Measurements from ENCODE around the gene CD79A.
"Not testable (repeated sequence)": the region's sequence is repeated elsewhere in the genome, so short reads cannot be mapped to it uniquely, and the experiment has no call there.

CD79A gene

DNA sequence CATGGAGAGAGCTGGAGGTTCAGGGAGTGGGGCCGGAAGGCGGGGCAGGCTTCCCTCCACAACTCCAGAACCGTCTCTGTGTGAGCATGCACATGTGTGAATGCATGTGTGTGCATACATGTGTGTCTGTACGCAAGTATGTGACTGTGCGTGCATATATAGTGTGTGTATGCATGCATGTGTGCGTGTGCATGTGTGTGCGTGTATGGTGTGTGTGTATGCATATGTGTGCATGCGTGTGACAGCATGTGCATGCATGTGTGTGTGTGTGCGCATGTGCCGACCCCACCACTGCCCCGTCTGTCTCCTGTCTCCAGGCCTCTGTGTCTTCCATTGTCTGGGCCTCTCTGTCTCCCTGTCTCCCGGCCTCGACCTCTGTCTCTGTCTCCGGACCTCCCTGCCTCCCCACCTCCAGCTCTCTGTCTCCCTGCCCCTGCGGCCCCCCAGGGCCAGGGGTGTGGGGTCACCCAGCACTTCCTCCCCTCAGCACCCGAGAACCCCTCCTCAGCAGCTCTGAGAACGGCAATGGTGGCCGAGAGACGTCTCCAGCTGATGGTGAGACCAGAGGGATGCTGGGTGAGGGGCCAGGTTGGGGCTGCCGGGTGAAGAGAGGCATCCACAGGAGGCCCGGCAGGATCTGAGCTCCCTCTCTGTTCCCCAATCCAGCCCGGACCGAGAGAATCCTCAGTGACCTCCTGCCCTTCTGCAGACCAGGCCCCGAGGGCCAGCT lies 28.4 kb downstream of the CD79A start:
- DNase-seq (ENCODE audit: low read depth in 3 of 3) = no peak

DNA sequence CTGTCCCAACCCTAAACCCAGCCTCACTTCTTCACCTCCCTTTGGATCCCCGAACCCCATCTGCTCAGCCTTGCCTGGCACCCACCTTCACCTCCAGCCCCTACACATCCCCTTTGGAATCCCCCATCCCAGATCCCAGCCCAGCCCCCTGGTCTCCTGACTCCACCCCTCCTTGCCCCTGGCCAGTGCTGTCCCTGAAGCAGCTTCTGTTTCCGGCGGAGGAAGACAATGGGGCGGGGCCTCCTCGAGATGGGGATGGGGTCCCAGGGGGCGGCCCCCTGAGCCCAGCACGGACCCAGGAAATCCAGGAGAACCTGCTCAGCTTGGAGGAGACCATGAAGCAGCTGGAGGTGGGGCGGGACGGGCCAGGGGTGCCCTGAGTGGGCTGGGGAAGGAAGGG lies 29.2 kb downstream of the CD79A start:
- DNase-seq (ENCODE audit: low read depth in 3 of 3) = no peak

DNA sequence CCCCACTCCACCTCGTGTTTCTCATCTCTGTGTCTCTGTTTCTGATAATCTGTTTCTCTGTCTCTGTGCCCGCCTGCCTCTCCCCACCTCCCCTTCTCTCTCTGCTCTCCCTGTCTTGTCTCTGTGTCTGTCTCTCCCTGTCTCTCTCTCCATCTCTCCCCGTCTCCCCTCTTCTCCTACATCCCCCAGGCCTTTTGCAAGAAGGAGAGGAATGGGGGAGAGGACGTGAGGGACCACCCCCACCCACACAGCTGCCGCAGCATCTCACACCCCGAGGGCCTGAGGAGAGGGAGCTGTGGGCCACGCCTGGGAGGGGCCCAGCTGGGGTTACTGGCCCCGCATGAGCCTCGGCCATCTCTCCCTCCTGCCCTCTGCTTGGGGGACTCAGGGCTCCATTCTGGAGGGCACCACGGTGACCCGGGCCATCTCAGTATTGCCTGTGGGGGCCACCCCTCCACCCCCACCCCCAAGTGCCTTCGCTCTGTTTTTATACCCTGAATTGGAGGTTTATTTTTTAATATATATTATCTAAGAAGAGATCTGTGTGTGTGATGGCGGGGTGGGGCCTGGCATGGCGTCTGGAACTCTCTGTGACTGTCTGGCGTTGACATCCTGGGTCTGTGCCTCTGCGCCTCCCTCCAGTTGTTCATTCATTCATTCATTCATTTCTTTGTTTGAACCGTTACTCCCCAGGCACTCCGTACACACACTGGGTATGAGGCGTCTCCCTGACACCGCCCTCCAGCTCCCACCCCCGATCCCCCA lies 30.0 kb downstream of the CD79A start:
- DNase-seq (ENCODE audit: low read depth in 3 of 3) = no peak

DNA sequence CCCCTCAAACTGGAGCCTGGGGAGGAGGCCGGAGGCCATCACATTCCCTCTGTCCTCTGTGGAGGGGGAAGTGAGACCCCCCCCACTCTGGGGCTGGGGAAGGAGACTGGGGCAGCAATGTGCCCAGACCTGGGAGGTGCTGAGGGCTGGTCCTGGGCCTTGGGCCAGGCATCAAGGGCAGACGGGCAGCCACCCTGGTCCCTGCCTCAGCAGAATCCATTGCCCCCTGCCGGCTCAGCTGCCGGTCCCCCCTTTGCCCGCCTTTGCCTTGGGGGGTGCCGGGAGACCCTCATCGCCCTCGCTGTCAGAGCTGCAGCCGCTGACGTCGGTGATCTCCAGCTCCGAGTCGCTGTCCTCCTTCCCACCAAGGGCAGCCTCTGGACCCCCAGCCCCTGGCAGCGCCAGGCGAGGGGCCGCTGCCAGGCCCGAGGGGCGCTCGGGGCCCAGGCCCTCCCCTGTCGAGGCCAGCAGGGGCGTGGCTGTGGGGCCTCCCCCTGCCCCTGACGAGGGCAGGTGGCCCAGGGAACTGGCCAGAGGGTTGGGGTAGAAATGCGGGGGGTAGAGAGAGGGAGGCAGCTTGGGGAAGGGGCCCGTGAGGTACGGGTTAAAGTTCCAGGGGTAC lies 31.0 kb downstream of the CD79A start:
- DNase-seq (ENCODE audit: low read depth in 3 of 3) = no peak

DNA sequence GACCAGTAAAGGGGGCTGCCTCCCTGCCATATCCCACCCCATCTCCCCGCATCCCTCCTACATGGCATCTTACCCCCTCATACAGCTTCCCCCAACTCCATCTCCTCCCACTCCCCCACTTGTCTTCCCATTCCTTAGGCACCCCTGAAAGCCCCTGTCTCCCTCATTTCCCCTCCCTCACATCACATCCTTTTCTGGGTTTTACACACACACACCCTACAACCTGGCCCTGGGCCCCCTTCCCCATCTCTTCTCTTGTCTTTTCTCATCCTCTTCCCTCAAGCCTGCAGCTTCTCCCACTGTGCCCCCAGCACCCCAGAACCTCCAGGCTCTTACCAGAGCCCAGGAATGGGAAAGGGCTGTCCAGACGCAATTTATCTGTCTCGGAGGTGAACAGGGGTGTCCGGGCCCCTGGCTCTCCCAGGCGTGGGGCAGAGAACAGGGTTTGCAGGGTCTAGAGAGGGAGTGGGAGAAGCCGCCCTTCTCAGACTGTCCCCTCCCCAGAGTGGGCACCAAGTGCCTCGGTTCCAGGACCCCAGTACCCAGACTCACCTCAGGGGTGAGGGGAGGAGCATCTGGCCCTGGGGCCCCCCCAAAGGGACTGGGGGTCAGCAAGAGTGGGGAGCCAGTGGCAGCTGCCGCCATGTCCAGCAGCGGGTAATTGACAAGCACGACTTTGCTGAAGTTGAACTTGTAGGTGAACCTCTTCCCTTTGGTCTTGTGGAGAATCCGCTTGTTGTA lies 31.8 kb downstream of the CD79A start:
- DNase-seq (ENCODE audit: low read depth in 3 of 3) = no peak

DNA sequence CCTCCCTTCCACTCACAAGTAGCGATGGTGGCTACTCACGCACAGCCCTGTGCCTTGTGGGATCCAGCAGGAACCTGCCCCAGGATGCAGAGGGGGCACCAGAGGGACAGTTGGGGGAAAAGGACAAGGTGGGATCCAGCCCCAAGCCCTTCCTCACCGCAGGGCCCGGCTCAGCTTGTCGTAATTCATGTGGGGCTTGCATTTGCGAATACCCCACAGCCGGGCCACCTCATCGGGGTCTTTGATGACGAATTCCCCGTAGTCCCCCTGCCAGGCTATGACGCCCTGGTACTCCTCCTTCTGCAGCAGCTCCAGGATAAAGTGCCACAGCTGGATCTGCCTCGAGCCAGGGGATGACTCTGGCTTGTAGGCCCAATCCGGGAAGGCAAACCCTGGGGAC lies 32.6 kb downstream of the CD79A start:
- DNase-seq (ENCODE audit: low read depth in 3 of 3) = no peak

DNA sequence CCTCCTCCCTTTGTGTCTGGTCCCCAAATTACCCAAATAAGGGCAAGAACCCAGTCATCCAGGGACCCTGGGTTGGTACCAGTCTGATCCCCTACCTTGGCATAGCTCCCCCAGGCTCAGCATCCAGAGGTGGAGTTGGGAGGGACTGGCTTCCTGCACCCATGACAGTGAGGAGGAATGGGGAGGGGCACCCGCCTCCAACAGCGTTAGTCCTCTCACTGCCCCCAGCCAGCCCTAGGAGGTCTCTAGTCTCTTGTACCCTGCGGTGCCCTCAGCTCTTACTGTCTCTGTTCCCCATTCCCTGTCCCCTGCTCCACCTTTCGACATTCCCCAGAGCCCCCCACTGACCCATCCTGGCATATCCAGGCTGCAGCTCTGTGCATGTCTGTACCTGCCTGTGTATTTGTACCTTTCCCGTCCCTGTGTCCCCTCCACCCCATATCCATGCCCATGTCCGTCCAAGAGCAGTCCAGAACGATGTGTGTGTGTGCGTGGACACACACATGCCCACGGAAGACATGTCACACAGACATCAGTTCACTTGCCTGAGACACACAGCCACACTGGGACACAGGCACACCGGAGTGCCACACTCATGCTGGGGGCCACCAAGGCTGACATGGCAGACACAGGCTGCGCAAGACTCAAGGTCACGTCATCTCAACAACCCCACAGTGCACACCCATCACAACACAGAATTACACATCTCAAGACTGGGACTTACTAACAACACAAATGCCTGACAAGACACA lies 33.3 kb downstream of the CD79A start:
- no peak for DNase-seq (ENCODE audit: low read depth in 3 of 3)

DNA sequence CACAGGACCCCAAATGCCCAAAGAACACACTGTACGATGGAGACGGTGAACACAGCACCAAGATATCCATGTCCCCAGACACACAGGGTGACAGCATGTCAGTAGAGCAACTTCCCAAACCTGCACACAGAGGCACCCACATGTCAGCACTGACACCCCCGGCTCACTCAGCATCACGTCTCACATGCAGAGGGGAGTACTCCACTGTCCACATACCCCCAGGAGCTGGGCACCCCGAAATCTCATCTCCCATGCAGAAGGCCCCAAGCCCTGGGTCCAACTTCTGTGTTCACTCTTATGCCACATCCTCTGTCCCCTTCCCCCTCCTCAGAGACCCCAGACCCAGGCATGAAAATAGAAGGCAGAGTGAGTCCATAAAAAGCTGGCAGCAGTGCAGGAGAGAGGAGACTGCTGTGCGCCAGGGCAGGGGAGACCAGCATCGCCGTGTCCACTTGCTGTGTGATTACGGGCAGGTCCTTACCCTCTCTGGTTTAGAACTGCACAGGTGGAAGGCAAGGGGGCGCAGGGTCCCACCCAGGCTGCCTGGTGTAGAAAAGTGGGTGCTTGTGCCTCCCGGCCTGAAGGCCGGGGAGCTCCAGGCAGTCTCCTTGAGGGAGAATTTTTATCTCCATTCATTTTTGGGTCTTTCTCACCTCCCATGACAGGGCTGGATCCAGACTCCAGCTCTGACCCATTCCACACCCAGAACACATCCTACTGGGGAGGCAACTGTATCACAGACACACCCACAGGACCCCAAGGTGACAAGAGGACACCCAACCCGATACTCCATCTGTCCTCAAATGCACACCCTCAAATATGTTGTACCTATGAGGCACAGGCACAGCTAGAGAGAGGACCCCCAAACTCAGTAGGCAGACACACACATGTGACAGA lies 34.2 kb downstream of the CD79A start:
- no peak for DNase-seq (ENCODE audit: low read depth in 3 of 3)

DNA sequence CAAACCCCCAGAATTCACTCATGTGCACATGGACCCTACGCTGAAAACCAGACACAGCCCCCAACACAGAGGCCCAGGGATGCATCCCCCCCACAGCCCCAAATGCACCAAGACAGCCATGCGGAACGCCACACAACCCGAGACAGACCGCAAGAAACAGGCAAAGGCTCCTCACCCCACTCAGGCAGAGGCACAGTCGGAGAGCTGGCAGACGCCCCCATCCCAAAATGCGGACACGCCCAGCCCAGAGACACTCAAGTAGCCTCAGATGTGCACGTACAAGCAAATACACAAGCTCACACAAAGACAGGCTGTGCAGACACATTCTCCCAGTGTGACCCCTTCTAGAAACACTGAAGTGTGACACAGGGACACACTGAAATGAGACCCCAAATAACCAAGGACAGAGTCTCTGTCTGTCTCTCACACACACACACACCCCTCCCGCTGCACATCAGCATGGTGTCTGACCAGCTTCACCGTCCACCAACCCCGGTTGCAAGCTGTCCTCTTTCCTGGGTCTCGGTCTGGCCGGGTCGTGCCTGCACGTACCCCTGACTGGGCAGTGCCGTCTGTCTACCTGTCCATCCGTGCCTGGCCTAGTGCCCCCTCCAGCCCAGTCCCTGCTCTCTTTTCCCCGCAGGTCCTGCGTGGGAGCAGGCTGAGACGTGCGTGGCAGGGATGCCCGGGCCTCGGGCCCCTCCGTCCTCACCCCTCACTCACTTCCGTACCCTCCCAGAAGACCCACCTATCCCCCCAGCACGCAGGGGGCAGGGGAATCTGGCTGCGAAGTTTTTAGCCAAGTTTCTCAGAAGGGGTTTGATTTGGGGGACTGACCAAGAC lies 35.0 kb downstream of the CD79A start:
- no peak for DNase-seq (ENCODE audit: low read depth in 3 of 3)

DNA sequence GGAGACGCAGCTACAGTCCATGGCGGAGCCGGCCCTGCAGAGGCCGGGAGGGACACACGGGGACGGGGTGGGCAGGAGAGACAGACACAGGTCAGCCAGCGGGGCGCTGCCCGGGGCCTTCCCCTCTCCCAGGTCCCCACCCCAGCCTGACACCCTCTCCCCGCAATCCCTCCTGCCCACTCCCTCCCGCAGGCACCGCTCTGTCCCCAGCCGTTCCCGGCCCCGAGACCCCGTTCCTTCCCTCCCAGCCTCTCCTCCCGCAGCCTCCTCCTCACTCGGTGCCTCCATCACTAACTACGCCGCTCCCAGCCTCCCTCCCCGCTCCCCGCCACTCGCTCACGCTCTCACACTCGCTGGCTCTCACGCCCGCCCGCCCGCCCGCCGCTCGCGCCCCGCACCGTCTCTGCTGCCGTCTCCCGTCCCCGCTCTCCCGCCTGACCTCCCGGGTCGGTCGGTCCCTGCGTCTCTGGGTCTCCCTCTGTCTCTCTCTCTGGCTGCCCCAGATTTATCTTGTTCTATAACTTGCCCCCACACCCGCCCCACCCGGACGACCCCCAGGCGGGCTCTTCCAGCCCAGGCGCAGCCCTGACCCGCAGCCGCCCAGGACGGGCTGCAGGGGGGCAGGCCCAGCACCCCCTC lies 35.9 kb downstream of the CD79A start:
- no peak for DNase-seq (ENCODE audit: low read depth in 3 of 3)

DNA sequence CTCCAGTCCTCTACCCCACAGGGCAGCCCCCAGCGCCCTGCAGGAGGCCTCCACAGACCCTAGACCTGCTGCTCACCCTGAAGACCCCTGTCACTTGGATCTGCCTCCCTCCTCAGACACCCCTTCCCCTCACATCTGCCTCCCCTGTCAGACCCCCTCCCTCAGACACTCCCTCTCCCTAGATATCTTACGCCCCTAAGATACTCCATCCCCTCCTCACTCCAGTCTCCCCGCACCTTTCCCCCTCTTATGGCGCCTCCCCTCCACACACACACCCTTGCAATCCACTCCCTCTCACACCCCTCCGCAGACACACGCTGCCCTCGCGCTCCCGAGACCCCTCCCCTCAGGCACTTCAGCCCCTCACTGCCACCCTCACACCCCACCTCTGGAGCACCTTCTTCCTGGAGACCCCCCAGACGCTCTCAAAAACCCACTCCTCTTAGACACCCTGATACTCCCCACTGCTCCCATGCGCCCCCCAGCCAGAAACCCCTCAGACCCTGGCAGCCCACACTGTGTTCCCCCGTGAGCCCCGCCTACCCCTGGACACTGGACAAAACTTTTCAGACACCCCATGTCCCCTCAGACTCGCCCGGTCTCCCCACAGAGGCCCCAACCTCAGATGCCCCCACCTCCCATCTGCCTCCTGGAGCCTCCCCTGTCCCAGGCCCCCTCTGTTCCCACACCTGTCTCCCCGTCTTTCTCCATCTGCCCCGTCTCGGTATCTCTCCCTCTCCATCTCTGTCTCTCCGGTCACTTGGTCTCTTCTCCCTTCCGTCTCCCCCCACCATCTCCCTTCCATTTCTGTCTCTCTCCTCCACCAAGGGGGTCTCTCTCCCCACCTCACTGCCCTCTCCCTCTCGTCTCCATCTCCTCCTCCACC lies 36.7 kb downstream of the CD79A start:
- DNase-seq (ENCODE audit: low read depth in 3 of 3) = no peak

DNA sequence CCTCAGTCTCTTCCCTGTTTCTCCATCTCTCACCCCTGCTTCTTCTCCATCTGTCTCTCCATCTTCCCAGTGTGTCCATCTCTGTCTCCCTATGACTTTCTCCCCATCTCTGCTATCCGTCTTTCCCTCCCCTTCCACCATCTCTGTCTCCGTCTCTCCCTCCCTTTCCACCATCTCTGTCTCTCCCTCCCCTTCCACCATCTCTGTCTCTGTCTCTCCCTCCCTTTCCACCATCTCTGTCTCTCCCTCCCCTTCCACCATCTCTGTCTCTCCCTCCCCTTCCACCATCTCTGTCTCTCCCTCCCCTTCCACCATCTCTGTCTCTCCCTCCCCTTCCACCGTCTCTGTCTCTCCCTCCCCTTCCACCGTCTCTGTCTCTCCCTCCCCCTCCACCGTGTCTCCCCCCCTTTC lies 37.4 kb downstream of the CD79A start:
- not testable (repeated sequence) for DNase-seq (ENCODE audit: low read depth in 3 of 3)

DNA sequence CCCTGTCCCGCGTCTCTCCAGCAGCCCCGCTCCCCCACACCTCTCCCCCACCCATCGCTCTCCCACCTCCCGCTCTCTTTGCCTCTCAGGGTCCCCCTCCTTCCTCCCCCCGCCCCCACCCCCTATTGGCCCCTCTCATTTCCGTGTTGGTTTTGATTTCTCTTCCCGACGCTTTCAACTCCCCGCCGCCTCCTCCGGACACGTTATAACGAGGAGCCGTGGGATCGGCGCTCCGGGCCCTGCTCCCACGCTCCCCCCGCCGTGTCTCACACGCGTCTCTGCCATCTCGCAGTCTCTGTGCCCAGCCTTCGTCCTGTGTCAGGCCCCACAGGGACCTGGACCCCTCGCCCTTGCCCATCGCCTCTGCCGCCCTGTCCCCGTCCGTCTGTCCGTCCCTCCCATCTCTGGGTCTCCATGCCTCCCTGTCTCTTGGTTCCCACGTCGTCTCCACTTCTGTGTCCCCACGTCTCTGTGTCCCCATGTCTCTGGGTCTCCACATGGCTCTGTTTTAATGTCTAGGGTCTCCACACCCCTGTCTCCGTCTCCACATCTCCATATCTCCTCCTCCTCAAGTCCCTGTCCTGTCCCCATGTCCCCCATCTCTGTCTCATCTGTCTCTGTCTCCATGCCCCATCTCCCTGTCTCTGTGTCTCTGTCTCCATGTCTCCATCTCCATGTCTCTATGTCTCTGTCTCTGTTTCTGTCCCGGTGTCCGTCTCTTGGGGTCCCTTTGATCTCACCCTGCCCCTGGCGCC lies 38.1 kb downstream of the CD79A start:
- no peak for DNase-seq (ENCODE audit: low read depth in 3 of 3)

DNA sequence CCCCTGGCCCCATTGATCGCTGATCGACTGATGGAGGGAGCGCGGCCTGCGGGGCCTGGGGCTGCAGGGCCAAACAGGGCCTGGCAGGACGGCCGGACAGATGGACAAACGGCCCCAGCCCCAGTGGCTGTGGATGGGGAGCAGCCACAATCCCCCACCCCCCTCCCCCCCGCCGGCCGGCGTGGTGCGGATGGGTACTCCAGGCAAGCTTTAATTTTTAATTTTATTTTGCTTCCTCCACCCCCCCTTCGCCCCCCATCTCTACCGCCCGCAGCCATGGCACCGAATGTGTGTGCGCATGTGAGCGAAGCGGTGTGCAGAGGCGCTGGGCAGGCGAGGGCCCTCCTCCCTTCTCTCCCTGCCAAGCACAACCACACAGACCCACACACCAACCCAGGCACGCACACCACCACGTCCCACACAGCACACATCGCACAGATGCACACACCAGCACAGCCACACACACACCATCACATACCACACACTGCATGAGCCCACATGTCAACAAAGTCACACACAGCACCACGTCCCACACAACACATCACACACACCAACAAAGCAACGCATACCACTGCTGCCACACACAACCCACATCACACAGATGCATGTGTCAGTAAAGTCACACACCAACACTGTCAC lies 38.8 kb downstream of the CD79A start:
- no peak for DNase-seq (ENCODE audit: low read depth in 3 of 3)

DNA sequence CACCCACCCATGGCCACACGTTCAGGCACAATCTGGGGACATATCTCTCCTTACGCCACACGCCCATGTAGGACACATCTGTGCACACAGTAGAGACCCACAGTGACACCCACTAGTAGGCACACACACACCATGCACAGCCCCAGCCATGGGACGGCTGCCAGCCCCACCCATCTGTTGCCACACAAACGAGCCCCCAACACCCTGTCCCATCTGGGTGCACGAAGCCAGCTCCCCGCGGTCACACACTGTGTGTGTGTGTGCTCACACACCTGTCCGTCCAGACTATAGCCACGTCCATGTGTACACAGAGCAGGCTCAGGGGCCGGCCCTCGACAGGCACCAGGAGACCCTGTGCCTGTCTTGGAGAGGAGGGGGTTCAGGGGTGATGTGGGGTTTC lies 40.6 kb downstream of the CD79A start:
- no peak for DNase-seq (ENCODE audit: low read depth in 3 of 3)

DNA sequence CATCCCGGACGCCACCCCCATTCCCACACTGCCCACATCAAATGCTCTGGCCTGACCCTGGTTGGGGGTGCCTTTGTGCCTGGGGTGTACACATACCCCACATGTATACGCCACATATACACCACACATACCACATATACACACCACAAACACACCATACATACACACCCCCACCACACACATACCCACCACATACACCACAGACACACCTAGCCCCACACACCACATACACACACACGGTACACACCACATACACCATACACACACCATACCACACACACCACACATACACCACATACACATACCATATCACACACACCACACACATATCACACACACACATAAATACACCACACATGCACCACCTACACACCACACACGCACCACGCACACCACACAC lies 41.0 kb downstream of the CD79A start:
- no peak for DNase-seq (ENCODE audit: low read depth in 3 of 3)
